GM18502 (cell line): ENCODE results near the gene ING2.
"Not testable (repeated sequence)": the region's sequence is repeated elsewhere in the genome, so short reads cannot be mapped to it uniquely, and the experiment has no call there.

Experiments
- ATAC-seq: cut with Tn5 transposase; IDR thresholded peaks from one replicate; pipeline ENCODE4 v1.9.1; 2021; ENCODE audit warnings: mild to moderate bottlenecking; ENCODE audit not compliant: unreplicated experiment, poor library complexity

The ING2 gene

DNA sequence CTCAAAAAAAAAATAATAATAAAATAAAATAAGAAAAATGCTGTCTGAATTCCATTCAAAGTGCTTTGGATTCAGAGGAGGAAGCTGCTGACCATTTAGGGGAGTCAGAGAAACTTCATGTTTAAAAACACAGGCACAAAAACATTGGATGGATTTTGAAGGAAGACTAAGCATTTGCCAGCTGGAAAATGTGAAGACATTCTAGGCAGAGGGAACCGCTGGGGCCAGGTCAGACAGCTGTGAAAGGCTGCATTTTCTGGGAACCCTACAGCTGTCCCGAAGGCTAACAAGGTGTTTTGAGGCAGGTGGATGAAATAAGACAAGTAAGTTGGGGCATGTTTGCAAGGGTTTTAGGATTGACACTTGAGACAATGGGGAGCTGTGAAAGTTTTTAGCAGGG lies 38.6 kb downstream of the ING2 start:
- no peak for ATAC-seq

DNA sequence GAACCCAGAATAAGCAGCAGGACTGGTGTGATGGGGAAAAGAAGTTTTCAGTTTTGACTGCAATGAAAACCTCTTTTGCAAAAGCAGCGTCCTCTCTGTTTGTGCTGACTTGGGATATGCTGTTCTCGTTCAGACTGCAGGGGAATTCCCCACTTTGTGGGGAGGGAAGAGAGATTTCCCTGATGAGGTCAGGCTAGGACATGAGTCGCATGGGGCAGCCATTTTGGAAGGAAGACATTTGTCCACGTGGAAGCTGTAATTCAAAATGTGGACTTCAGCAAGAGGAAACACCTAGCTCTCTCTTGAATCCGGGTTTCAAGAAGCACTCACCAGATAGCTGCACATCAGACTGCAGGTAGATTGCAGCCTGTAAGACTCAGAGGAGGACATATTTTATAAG lies 39.3 kb downstream of the ING2 start:
- no peak for ATAC-seq

DNA sequence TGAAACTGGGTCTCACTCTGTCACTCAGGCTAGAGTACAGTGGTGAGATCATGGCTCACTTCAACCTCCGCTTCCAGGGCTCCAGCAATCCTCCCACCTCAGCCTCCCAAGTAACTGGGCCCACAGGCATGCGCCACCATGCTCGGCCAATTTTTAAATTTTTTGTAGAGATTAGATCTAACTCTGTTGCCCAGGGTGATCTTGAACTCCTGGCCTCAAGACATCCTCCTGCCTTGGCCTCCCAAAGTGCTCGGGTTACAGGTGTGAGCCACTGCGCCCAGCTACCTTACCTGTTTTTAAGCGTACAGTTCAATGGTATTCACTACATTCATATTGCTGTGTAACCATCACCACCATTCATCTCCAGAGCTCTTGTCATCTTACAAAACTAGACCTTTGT lies 41.5 kb downstream of the ING2 start:
- ATAC-seq, result no peak

DNA sequence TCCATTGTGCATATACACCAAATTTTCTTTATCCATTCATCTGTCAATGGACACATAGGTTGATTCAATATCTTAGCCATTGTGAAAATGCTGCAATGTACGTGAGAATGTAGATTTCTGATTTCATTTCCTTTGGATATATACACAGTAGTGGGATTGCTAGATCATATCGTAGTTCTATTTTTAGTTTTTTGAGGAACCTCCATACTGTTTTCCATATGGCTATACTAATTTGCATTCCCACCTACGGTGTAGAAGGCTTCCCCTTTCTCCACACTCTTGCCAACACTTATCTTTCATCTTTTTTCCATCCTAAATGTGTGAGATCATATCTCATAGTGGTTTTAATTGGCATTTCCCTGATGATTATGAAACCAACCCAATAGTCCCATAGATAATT lies 43.4 kb downstream of the ING2 start:
- no peak for ATAC-seq

DNA sequence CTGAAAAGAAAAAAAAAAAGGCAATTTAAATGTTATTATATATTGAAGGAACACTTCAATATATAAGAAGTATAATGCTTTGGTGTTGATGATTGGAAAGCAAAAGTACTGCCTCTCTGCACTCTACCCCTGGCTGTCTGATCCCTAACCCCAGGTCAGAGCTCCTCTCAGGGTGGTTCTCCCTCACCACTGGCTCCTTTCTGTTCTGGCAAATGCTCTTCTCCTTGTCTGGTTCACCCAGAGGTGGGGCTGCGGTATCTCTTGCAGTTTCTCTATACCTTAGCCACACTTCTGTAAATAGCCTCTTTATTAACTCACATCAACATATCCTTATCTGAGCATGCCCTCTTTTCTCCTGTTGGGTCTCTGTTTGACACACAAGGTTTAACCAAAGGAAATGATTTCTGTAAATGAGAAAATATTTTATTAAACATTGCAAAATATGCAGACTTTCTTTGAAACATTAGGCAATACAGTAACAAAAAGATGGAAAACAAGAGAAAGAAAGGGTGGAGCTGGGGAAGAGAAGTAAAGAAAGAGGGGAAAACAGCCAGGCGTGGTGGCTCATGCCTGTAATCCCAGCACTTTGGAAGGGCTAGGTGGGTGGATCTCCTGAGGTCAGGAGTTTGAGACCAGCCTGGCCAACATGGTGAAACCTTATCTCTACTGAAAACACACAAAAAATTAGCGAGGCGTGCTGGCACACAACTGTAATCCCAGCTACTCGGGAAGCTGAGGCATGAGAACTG lies 45.7 kb downstream of the ING2 start:
- ATAC-seq, result no peak

DNA sequence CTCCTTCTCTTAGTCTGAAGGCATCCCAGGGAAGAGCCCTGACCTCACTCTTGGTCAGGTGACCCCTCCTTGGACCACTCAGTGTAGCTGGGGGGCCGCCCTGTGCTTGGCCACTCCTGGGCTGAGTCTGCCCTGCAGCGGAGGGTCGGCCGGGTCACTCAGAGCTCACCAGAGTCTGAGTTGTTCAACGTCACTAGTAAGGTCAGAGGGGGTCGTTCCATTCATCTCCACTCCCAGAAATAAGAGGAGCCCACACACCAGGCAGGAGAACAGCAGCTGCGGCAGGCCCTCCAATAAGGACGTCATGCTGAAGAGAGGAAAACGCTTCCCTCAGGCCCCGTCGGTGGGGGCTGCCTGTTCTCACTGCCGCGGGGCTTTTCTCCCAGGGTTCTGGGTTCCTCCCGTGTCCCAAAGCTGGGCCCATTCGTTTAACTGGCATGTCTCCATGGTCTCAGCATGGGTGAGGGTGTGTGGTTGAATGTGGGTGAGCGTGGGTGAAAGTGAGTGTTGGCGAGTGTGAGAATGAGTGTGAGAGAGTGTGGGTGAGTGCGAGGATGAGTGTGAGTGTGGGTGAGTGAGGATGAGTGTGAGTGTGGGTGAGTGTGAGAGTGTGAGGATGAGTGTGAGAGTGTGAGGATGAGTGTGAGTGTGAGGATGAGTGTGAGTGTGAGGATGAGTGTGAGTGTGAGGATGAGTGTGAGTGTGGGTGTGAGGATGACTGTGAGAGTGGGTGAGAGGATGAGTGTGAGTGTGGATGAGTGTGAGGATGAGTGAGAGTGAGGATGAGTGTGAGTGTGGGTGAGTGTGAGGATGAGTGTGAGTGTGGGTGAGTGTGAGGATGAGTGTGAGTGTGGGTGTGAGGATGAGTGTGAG lies 47.7 kb downstream of the ING2 start:
- ATAC-seq, result no peak

DNA sequence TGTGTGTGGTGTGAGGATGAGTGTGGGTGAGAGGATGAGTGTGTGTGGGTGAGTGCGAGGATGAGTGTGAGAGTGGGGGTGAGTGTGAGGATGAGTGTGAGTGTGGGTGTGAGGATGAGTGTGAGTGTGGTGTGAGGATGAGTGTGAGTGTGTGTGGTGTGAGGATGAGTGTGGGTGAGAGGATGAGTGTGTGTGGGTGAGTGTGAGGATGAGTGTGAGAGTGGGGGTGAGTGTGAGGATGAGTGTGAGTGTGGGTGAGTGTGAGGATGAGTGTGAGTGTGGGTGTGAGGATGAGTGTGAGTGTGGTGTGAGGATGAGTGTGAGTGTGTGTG lies 48.3 kb downstream of the ING2 start:
- ATAC-seq, result not testable (repeated sequence)

DNA sequence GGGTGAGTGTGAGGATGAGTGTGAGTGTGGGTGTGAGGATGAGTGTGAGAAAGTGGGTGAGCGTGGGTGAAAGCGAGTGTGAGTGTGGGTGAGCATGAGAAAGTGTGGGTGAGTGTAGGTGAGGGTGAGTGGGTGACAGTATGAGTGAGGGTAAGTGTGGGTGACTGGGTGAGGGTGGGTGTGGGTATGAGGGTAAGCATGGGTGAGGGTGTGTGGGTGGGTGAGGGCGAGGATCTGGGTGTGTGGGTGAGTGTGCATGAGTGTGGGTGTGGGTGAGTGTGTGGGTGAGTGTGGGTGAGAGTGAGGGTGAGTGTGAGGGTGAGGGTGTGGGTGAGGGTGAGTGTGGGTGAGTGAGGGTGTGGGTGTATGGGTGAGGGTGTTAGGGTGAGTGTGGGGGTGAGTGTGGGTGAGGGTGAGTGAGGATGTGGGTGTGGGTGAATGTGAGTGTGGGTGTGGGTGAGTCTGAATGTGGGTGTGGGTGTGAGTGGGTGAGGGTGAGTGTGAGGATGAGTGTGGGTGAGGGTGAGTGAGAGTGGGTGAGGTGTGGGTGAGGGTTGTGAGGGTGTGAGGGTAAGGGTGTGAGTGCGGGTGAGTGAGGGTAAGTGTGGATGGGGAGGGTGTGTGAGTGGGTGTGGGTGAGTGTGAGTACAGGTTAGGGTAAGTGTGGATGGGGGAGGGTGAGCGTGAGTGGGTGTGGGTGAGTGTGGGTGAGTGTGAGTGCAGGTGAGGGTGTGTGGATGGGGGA lies 48.9 kb downstream of the ING2 start:
- ATAC-seq, result no peak

DNA sequence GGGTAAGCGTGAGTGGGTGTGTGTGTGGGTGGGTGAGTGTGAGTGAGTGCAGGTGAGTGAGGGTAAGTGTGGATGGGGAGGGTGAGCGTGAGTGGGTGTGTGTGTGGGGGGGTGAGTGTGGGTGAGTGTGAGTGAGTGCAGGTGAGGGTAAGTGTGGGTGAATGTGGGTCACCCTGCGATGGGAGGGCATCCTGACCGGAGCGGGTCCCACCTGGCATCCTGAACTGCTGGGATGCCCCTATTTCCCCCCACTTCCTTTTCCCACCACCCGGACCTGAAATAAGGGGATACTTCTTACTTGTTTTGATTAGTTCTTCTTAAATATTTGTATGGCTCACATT lies 49.5 kb downstream of the ING2 start:
- no peak for ATAC-seq

DNA sequence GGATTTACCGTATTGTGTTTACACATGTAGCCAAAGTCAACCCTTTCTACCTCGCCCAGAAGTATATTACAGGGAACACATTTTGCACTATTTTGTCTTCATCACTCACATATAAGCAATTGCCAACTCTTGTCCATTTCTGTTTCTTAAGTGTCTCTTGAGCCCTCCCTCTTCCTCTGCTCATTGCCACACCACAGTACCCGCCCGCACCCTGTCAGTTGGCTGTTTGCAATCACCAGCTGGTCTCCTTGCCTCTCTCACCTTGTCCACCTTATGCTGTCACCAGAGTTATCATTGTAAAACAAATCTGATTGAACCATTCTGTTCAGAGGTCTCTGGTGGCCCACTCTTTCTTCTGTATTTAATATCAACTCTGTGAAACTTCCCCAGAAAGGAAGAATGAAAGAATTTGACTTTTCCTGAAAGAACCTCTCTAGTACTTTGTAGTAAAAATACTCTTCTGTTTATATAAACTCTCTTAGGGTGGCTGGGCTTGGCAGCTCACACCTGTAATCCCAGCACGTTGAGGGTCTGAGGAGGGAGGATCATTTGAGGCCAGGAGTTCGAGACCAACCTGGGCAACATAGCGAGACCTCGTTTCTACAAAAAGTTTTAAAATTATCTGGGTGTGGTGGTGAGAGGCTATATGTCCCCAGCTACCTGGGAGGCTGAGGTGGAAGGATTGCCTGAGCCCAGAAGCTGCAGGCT lies 50.2 kb downstream of the ING2 start:
- ATAC-seq, result no peak

DNA sequence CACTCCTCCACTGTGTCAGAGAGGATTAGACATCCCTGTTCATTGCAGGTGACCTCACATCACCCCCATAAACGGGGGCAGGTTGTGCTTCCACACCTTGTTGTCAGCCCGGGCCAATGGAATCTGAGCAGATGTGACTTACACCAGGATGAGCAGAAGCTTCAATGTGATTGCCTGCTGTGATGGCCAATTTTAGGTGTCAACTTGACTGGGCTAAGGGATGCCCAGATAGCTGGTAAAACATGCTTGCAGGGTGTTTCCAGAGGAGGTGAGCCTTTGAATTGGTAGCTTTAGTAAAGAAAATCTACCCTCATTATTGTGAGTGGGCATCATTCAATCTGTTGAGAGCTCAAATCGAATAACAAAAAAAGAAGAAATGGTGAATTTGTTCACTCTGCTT lies 52.1 kb downstream of the ING2 start:
- no peak for ATAC-seq

DNA sequence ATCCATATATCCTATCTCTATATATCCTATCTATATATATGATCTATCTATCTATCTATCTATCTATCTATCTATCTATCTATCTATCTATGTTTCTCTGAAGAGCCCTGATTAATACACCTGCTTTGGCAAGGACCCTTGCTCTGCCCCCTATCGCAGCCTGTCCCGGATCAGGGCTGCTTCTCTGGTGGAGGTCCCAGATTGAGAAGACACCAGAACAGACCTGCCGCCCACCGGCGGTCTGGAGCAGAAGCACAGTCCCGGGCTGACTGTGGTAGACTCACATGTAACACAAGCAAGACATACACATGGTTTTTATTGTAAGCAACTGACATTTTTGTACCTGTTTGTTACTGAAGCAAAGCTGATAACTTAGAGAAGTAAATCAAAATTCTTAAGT lies 52.8 kb downstream of the ING2 start:
- no peak for ATAC-seq

DNA sequence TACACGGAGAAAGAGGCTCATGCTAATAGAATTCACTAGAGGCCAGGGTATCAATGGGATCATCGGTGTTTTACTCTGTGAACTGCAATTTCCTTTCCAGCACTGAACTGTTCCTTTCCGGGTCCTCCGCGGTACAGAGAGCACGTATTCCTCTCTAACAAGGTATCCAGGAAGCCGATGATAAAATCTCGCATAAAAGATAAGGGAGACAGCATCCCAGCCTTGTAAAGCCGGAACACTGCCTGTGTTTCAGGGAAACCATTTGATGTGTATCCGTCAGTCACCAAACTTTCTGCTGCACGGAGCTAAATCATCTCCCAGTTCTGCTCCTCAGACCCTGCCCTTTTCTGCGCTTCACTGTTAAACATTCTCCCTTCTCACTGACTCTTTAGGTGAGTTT lies 54.0 kb downstream of the ING2 start:
- no peak for ATAC-seq

DNA sequence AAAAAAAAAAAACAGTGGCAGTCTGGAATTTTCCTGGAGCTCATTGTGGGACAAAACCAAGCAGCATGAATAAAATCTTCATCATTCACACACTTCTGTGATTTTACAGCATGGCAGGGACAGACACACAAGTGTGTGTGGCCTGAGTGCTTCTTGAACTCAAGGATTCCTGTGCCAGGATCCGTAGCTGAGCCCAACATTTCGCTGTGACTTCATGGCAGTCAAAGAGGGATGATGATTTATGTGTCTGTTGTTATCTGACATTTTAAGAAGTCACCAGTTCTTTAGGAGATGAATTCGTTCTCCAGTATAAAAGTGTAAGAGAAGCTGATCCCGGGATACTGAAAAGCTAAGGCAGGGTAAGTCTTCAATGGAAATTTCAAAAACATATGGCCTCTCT lies 57.0 kb downstream of the ING2 start:
- ATAC-seq, result no peak
